BJ (cell line): ENCODE measurements around the gene KLHL34. TPM values are rescaled to one million over a fixed set of nuclear protein-coding genes. Genes with fewer than 3 reads are reported as not detected.

ENCODE experiments used
- CTCF ChIA-PET: fragments of 350-600 bp; formaldehyde crosslinking; extraction: SDS; loops from one replicate; lab custom pipeline; 2021; ENCODE audit warnings: antibody characterized with exemption, inconsistent platforms; lab: Yijun Ruan, JAX
- POLR2A ChIA-PET: fragments of 300-600 bp; sonication (Branson Sonifier 250); formaldehyde crosslinking; extraction: SDS; loops from one replicate; lab custom pipeline; 2021; ENCODE audit warnings: antibody characterized with exemption; lab: Charles Lee
- DNase-seq: peaks from one replicate; pipeline ENCODE4 v3.0.0-alpha.2; 2011; ENCODE audit warnings: low read depth
- H3K27me3 ChIP-seq: 2 replicates; pipeline ENCODE4 v1.6.0; 2011; ENCODE audit warnings: low read length; ENCODE audit not compliant: control insufficient read depth, insufficient read depth
- H3K36me3 ChIP-seq: 2 replicates; pipeline ENCODE4 v1.5.1; 2011; ENCODE audit warnings: low read length; ENCODE audit not compliant: control insufficient read depth, insufficient read depth
- H3K4me3 ChIP-seq: 2 replicates; pipeline ENCODE4 v1.5.1; 2011; ENCODE audit warnings: low read depth, mild to moderate bottlenecking, control low read depth, low read length
- polyA plus RNA-seq: library from polyadenylated mRNA; depleted of rRNA; stranded (reverse); fragments of >200 nt; gene quantifications from 2 replicates; pipeline ENCODE4 v1.2.3, GENCODE V29; 2011
- TF ChIP-seq, protein P1 (sequence below): IDR thresholded peaks from 2 replicates; pipeline ENCODE4 v1.5.1; 2011; ENCODE audit warnings: low read depth, mild to moderate bottlenecking, control low read depth, inconsistent platforms, low read length, moderate library complexity; ENCODE audit not compliant: insufficient read depth

KLHL34 gene
- polyA plus RNA-seq, 1 experiment = not detected

GRCh38 chrX:21675931-21676330 is 17.8 kb upstream of the KLHL34 start:
- H3K27me3 ChIP-seq = no peaks in the 10 kb centered on the region
- H3K4me3 ChIP-seq = no peak overlapping the region
- TF ChIP-seq, protein P1, sequence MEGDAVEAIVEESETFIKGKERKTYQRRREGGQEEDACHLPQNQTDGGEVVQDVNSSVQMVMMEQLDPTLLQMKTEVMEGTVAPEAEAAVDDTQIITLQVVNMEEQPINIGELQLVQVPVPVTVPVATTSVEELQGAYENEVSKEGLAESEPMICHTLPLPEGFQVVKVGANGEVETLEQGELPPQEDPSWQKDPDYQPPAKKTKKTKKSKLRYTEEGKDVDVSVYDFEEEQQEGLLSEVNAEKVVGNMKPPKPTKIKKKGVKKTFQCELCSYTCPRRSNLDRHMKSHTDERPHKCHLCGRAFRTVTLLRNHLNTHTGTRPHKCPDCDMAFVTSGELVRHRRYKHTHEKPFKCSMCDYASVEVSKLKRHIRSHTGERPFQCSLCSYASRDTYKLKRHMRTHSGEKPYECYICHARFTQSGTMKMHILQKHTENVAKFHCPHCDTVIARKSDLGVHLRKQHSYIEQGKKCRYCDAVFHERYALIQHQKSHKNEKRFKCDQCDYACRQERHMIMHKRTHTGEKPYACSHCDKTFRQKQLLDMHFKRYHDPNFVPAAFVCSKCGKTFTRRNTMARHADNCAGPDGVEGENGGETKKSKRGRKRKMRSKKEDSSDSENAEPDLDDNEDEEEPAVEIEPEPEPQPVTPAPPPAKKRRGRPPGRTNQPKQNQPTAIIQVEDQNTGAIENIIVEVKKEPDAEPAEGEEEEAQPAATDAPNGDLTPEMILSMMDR = no peak
- DNase-seq = no peak
- no peaks in the 10 kb centered on the region for H3K36me3 ChIP-seq
- CTCF ChIA-PET = no interaction called here
- POLR2A ChIA-PET = no interaction called here

DNA sequence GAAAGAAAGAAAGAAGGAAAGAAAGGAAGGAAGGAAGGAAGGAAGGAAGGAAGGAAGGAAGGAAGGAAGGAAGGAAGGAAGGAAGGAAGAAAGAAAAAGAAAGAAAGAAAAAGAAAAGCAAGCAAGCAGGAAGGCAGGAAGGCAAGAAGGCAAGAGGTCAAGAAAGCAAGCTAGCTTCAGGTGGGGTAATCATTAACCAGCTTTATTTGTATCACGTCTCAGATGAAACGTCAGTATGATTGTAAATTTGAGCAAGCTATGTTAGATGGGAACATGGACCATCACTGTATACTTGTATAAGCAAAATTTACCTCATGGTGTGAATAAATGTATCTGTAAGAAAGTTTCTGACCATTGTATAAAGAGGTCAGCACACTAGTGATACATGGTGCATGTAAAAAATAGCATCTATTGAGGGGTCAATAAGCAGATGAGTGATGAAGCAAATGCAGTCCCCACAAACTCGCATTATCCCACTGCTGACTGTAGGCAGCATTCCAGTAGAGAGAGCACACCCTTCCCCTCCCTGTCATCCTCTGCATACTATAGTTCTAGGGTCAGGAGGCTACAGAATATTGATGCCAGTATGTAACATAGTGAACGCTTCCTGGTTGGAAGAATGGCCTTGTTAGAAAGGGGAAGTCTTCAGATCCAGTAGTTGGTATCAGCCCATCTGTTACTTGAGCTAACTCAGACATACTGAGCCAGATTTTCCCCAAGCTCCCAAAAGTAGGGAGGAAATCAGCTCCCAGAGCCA is 16.5 kb upstream of the KLHL34 start:
- H3K4me3 ChIP-seq = no peak overlapping the region
- TF ChIP-seq, protein P1 = no peak
- ChIA-PET CTCF (no interaction called here), POLR2A (no interaction called here)
- no peaks in the 10 kb centered on the region for H3K27me3 ChIP-seq
- H3K36me3 ChIP-seq = no peaks in the 10 kb centered on the region
- DNase-seq = no peak

DNA sequence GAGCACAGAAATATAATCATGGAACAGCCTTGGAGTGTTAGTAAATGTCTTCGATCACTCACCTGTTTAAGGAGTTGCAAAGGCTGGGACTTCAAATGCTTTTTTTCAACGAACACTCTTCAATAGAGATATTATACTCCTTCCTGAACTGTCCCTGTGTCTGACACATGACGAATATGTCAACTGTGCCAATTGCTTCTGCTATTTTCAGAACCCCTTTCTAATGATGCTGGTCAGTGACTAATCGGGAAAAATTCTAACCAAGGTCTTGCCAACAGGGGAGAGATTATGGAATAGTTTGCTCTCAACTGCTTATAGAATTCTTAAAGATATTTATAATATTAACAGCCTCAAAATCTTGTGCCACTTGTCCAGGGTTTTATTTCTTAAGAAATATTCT is 8.5 kb upstream of the KLHL34 start:
- ChIA-PET CTCF (no interaction called here), POLR2A (no interaction called here)
- no peaks in the 10 kb centered on the region for H3K27me3 ChIP-seq
- TF ChIP-seq, protein P1 = no peak
- no peak overlapping the region for H3K4me3 ChIP-seq
- DNase-seq = no peak
- H3K36me3 ChIP-seq = no peaks in the 10 kb centered on the region

GRCh38 chrX:21666252-21666651 is 8.1 kb upstream of the KLHL34 start:
- Histone ChIP-seq H3K27me3 (no peaks in the 10 kb centered on the region), H3K4me3 (no peak overlapping the region), H3K36me3 (no peaks in the 10 kb centered on the region)
- TF ChIP-seq, protein P1 = no peak
- POLR2A ChIA-PET = no interaction called here
- DNase-seq = no peak
- CTCF ChIA-PET = no interaction called here

DNA sequence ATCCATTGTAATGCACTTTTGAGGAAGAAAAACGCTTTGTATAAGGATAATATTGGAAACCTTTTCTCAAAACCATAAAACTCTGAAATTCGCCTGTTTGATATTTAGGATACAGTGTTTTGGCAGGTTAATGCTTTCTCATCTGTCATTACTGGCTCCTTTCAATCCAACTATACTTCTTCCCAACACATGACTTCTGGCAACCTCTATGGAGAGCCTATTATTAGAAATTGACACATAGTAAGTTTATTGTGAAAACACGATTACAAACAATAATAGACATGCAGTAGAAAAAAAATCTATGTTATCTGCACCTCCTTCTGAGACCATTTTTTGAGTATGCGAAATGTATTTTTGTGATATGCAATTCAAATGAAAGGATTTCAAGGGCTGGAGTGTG is 4.6 kb upstream of the KLHL34 start:
- no peak for DNase-seq
- Histone ChIP-seq H3K36me3 (no peaks in the 10 kb centered on the region), H3K27me3 (no peaks in the 10 kb centered on the region), H3K4me3 (no peak overlapping the region)
- POLR2A ChIA-PET = no interaction called here
- CTCF ChIA-PET = interaction anchor here (0.9 kb wide), 1 partner anchor 1149 kb away, joined by 3 read pairs; no protein-coding TSS in a partner anchor
- TF ChIP-seq, protein P1 = no peak
